Upper lobe of right lung (tissue), 1 donor: ENCODE data around the gene SMAD6. TPM values are rescaled to one million over a fixed set of nuclear protein-coding genes. Genes with fewer than 3 reads are reported as not detected.
"Not testable (repeated sequence)": the region's sequence is repeated elsewhere in the genome, so short reads cannot be mapped to it uniquely, and the experiment has no call there.

Experiments used
- ATAC-seq: fragments of 200-7000 bp; cut with Tn5 transposase; one replicate; pipeline ENCODE4 v1.9.1; 2020; ENCODE audit warnings: mild to moderate bottlenecking, moderate library complexity
- DNase-seq: peaks from one replicate; pipeline ENCODE4 v3.0.0-alpha.2; 2020
- H3K27ac ChIP-seq: fragments of 200-600 bp; one replicate; pipeline ENCODE4 v1.8.0; 2022
- H3K27me3 ChIP-seq: fragments of 200-600 bp; one replicate; pipeline ENCODE4 v1.8.0; 2022; ENCODE audit warnings: mild to moderate bottlenecking
- H3K36me3 ChIP-seq: fragments of 200-600 bp; one replicate; pipeline ENCODE4 v1.8.0; 2022
- H3K4me1 ChIP-seq: fragments of 200-600 bp; one replicate; pipeline ENCODE4 v1.8.0; 2022
- H3K4me3 ChIP-seq: fragments of 200-600 bp; one replicate; pipeline ENCODE4 v1.8.0; 2022; ENCODE audit warnings: mild to moderate bottlenecking
- H3K9me3 ChIP-seq: fragments of 200-600 bp; one replicate; pipeline ENCODE4 v1.8.0; 2022
- CTCF ChIP-seq: fragments of 200-600 bp; IDR thresholded peaks from one replicate; pipeline ENCODE4 v1.8.0; 2022; ENCODE audit warnings: antibody characterized with exemption
- intact Hi-C: fragments of 100-400 bp; cut with DNase I; formaldehyde crosslinking; loops from one replicate; pipeline ENCODE4 v1.11.0; 2022
- total RNA-seq: library from RNA; stranded (reverse); fragmentation: NEBNext Ultra II Directional; extraction: Animal tissue kit (Norgen Biotek cat#: 25700); gene quantifications from one replicate; pipeline ENCODE4 v1.2.1, GENCODE V29; 2021
- donor health status: DM: no; HTN: yes; CAD: no; lungs with severe emphysema.

SMAD6 gene
- total RNA-seq, 1 donor from 2014 or later, result 167 TPM

- Histone ChIP-seq H3K36me3 (no peaks in the 10 kb centered on the region), H3K4me1 (peaks cover 79% of the 10 kb centered on the region), H3K4me3 (no peak overlapping the region), H3K27me3 (no peaks in the 10 kb centered on the region), H3K27ac (no peak overlapping the region), H3K9me3 (peaks cover 7% of the 10 kb centered on the region)
- DNase-seq, result peak; percentile 50
- ATAC-seq, result no peak
- TF ChIP-seq CTCF, result no peak
- intact Hi-C loops, result no loop called here
These were observed 55.5 kb downstream of the SMAD6 start for GRCh38 chr15:66757521-66757920.

- DNase-seq, intact Hi-C loops, H3K27me3 ChIP-seq, ATAC-seq, H3K9me3 ChIP-seq, H3K27ac ChIP-seq, H3K4me3 ChIP-seq, H3K36me3 ChIP-seq: not testable (repeated sequence)
- H3K4me1 ChIP-seq, result peaks cover 83% of the 10 kb centered on the region
These were observed 56.2 kb downstream of the SMAD6 start for GRCh38 chr15:66758217-66758616.

GRCh38 chr15:66758844-66759243 lies 56.8 kb downstream of the SMAD6 start:
- no peak overlapping the region for H3K4me3 ChIP-seq
- TF ChIP-seq CTCF, result no peak
- H3K4me1 ChIP-seq, result peaks cover 83% of the 10 kb centered on the region
- H3K27me3 ChIP-seq, result no peaks in the 10 kb centered on the region
- H3K9me3 ChIP-seq, result peaks cover 7% of the 10 kb centered on the region
- ATAC-seq, result no peak
- intact Hi-C loops, result no loop called here
- no peaks in the 10 kb centered on the region for H3K36me3 ChIP-seq
- no peak overlapping the region for H3K27ac ChIP-seq
- DNase-seq, result no peak

GRCh38 chr15:66760097-66760967 lies 58.3 kb downstream of the SMAD6 start:
- Histone ChIP-seq H3K4me1 (peaks cover 93% of the 10 kb centered on the region), H3K27ac (peak overlapping the region; percentile 61), H3K4me3 (no peak overlapping the region), H3K27me3 (no peaks in the 10 kb centered on the region), H3K9me3 (peaks cover 3% of the 10 kb centered on the region), H3K36me3 (no peaks in the 10 kb centered on the region)
- ATAC-seq (peak; percentile 6), DNase-seq (peak; percentile 57)
- TF ChIP-seq CTCF, result no peak
- intact Hi-C loops, result no loop called here

GRCh38 chr15:66760968-66761725 lies 59.1 kb downstream of the SMAD6 start:
- intact Hi-C loops, result no loop called here
- no peak overlapping the region for H3K4me3 ChIP-seq
- ATAC-seq, result peak; percentile 13
- peak overlapping the region; percentile 61 for H3K27ac ChIP-seq
- no peaks in the 10 kb centered on the region for H3K9me3 ChIP-seq
- H3K36me3 ChIP-seq, result no peaks in the 10 kb centered on the region
- DNase-seq, result peak; percentile 64
- no peaks in the 10 kb centered on the region for H3K27me3 ChIP-seq
- peaks cover 95% of the 10 kb centered on the region for H3K4me1 ChIP-seq
- no peak for TF ChIP-seq CTCF
